Iris pigment epithelial cell (primary cell): ENCODE measurements around the gene ATP5IF1.

Experiments used
- DNase-seq: peaks from one replicate; pipeline ENCODE4 v3.0.0-alpha.2; 2011; ENCODE audit warnings: low read depth

ATP5IF1 gene

GRCh38 chr1:28236656-28237322, 865 bp downstream of the ATP5IF1 start:
- no peak for DNase-seq

- DNase-seq, result no peak
Observed at GRCh38 chr1:28239004-28239403, 3.1 kb downstream of the ATP5IF1 start.

- DNase-seq, result no peak
Observed at GRCh38 chr1:28240024-28240423, 4.1 kb downstream of the ATP5IF1 start.

GRCh38 chr1:28241638-28242241, 5.8 kb downstream of the ATP5IF1 start:
- no peak for DNase-seq

- DNase-seq, result no peak
Observed at GRCh38 chr1:28243685-28244311, 7.9 kb downstream of the ATP5IF1 start.

GRCh38 chr1:28244549-28245251, 8.8 kb downstream of the ATP5IF1 start:
- no peak for DNase-seq

GRCh38 chr1:28246427-28246832, 10.5 kb downstream of the ATP5IF1 start:
- DNase-seq, result peak; percentile 75

GRCh38 chr1:28247612-28248272, 11.8 kb downstream of the ATP5IF1 start:
- DNase-seq, result no peak

- peak; percentile 73 for DNase-seq
Observed at GRCh38 chr1:28248273-28249012, 12.5 kb downstream of the ATP5IF1 start.

GRCh38 chr1:28249013-28249865, 13.3 kb downstream of the ATP5IF1 start:
- peak; percentile 59 for DNase-seq

GRCh38 chr1:28249866-28250295, 14.0 kb downstream of the ATP5IF1 start:
- DNase-seq, result no peak

- DNase-seq, result no peak
Observed at GRCh38 chr1:28256197-28256827, 20.4 kb downstream of the ATP5IF1 start.

- no peak for DNase-seq
Observed at GRCh38 chr1:28257736-28258135, 21.8 kb downstream of the ATP5IF1 start.

- no peak for DNase-seq
Observed at GRCh38 chr1:28258628-28259251, 22.8 kb downstream of the ATP5IF1 start.

- DNase-seq, result peak; percentile 98
Observed at GRCh38 chr1:28259252-28259933, 23.5 kb downstream of the ATP5IF1 start, which contains the start of gene SESN2. Gene SESN2, plus strand, starts transcription at chr1:28259518. Its CDS starts 330 bp downstream, at chr1:28259848.

- DNase-seq, result peak; percentile 92
Observed at GRCh38 chr1:28259934-28260802, 24.2 kb downstream of the ATP5IF1 start.

GRCh38 chr1:28260803-28261174, 24.9 kb downstream of the ATP5IF1 start:
- DNase-seq, result no peak

- DNase-seq, result no peak
Observed at GRCh38 chr1:28264897-28265296, 29.0 kb downstream of the ATP5IF1 start.
